HG03108 (cell line): ENCODE measurements around the gene GJD3.
A peak's percentile ranks its signal among the peaks of the same experiment; 100 is the strongest.

Experiments used
- ATAC-seq: cut with Tn5 transposase; IDR thresholded peaks from one replicate; pipeline ENCODE4 v1.9.1; 2021; ENCODE audit warnings: moderate library complexity; ENCODE audit not compliant: unreplicated experiment

GJD3 gene

GRCh38 chr17:40341808-40342503 lies 22.6 kb downstream of the GJD3 start:
- no peak for ATAC-seq

GRCh38 chr17:40340880-40341807 lies 23.4 kb downstream of the GJD3 start:
- peak; percentile 55 for ATAC-seq

DNA sequence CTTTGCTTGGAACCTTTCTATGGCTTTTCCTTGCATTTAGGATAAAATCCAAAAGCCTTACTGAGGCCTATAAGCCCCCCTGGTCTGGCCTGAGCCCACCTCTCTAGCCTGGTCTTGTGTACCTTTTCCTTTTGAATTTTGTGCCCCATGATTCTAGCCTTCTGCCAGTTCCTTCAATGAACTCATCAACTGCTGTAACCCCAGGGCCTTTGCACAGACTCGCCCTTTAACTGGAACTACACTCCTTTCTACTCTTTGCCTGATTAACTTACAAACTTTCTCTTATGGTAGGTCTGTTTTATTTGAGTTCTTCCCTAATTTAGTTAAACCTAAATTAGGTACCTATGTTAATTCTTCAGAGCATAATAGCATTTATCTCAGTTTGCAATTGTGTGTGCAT lies 24.2 kb downstream of the GJD3 start:
- no peak for ATAC-seq

- ATAC-seq, result no peak
Observed at GRCh38 chr17:40338941-40339649, 25.4 kb downstream of the GJD3 start.

- ATAC-seq, result no peak
Observed at GRCh38 chr17:40338058-40338457, 26.5 kb downstream of the GJD3 start.

DNA sequence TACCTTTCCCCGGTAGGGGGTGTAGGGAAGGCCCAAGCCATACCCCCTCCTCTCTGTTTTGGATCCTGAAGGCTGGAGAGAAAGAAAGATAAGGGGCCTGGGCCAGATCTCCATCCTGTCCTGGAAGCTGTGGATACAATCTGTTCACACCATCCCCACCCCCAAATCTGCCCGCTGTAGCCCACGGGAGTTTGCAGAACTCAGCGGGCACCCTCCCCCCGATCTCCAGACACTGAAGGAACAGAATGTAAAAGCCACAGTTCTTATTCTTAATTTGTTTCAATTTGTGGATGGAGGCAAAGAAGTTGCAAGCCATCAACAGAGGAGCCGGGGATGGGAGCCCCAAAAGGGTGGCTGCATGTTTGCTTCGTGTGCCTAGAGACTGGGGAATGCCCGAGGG lies 27.2 kb downstream of the GJD3 start:
- ATAC-seq, result no peak

DNA sequence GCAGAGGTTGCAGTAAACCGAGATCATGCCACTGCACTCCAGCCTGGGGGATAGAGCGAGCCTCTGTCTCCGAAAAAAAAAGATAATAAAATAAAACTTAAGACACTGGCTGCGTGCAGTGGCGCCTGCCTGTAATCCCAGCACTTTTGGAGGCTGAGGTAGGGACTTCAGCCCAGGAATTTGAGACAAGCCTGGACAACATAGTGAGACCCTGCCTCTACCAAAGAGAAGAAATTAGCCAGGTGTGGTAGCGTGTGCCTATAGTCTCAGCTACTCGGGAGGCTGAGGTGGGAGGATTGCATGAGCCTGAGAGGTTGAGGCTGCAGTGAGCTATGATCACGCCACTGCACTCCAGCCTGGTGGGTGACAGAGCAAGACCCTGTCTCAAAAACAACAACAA lies 28.9 kb downstream of the GJD3 start:
- ATAC-seq, result no peak

- no peak for ATAC-seq
Observed at GRCh38 chr17:40333781-40334448, 30.6 kb downstream of the GJD3 start.

DNA sequence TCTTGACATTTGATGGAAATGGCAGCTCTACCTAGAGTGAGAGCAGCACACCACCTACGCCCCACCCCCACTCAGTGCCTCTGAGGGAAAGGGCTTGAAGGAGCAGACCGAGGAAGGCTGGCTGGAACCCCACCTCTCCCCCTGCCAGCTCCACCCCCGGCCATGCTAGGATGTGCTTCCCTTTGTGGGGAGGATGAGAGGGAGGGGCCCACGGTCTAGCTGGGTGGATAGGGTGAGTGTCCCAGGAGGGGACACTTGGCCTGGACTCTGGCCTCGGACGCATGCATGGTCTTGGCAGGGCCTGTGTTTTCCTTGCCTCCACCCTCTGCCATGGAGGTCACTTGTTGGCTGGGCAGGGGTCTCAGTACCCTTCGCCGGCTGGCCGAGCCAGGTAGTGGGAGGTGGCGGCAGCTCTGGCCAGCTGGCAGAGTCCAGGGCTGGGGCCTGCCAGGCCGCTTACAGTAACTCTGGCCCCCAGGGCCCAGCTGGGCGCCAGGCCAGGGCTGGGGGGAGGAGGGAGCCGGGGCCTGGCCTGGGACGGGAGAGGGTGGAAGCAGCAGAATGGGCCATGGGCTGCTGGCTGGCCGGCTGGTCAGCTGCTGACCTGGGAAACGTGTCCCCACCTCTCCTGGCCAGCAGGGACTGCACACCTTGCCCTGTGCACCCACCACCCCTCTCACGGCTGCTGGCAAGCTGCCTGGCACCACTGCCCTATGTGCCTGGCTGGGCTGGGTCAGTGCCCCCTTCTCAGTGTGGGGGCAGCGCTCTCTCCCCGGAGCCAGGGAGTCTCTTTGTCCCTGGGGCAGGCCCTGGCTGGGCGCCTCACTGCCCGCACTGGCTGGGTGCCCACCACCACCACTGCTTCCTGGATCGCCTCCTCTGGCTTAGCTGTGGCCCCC lies 32.5 kb downstream of the GJD3 start:
- no peak for ATAC-seq

- no peak for ATAC-seq
Observed at GRCh38 chr17:40330850-40331470, 33.6 kb downstream of the GJD3 start.

- no peak for ATAC-seq
Observed at GRCh38 chr17:40329839-40330794, 34.4 kb downstream of the GJD3 start.

GRCh38 chr17:40328386-40328766 lies 36.2 kb downstream of the GJD3 start:
- no peak for ATAC-seq

GRCh38 chr17:40327735-40328385 lies 36.7 kb downstream of the GJD3 start:
- ATAC-seq, result no peak

DNA sequence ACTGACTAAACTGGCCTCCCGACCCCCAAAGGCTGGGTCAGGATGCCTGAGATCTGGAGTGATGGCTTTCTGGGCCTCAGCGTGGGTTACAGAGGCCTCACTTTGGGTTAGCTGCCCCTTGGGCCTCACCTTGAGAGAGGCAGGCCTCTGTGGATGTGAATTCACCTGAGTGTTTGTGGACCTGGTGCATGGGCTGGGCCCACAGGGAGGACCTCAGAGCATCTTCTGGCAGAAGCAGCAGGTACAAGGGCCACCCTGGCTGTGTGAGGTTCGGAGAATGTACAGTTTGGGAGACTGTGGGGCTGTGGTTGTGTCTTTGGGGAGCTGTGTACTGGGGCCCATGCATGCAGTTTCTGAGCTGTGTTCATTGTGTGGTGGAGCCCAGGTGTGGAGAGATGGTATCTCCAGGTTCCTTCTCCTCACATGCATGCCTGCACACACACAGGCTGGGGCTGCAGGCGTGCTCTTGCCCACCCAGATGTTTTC lies 37.2 kb downstream of the GJD3 start:
- no peak for ATAC-seq

GRCh38 chr17:40326832-40327199 lies 37.7 kb downstream of the GJD3 start:
- no peak for ATAC-seq

DNA sequence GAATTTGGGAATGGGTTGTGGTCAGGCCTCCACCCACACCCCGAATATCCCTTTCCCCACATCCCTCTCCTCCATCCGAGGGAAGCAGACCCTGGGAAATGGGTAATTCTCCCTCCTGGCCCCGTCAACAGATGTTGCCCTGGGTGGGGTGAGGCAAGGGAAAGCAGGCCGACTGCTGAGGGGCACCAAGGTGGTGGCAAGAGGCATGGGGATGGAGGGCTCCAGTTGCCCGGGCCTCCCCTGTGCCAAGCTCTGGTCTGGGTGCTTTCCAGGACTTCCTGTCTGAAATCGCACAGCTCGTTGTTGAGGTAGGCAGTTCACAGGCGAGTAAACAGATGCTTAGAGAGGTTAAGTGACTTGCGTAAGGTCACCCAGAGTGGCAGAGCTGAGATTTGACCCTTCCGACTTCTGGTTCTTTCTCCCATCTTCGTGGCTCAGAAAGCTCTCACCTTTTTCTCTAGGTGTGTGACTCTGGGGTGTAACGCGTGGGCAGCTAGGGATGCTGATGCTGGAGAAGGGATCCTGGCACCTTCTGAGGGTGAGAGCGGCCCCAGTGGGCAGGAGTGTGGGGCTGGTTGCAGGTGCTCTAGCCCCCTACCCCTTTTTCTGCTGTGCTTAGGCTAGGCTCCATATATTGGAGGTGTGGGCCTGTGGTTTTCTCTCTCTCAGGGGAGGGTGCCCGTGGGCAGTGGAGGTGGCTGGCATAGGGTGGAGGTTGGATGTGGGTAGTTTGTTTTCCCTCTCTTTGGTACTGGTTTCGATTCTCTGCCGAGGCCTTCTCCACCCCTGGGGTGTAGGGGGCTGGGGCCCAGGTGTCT lies 38.3 kb downstream of the GJD3 start:
- ATAC-seq, result no peak
